GM23338 (cell line): ENCODE results near the gene SCAMP1. TPM values are rescaled to one million over a fixed set of nuclear protein-coding genes. Genes with fewer than 3 reads are reported as not detected.

Experiments
- ATAC-seq: fragments of 200-7000 bp; cut with Tn5 transposase; 3 replicates; pipeline ENCODE4 v1.9.1; 2020
- DNase-seq: peaks from one replicate; pipeline ENCODE4 v3.0.0-alpha.2; 2015; ENCODE audit warnings: low spot score
- H2AFZ ChIP-seq: fragments of 200-600 bp; sonication (generic); 2 replicates; pipeline ENCODE4 v1.8.0; 2016; ENCODE audit warnings: antibody characterized with exemption, mild to moderate bottlenecking, moderate library complexity
- H3F3A ChIP-seq: fragments of 200-600 bp; sonication (generic); replicated peaks from 2 replicates; pipeline ENCODE4 v1.8.0; 2017; ENCODE audit warnings: antibody characterized with exemption, mixed run types, low read depth
- H3K27ac ChIP-seq: fragments of 200-600 bp; sonication (generic); 2 replicates; pipeline ENCODE4 v1.6.1; 2016; ENCODE audit warnings: low read depth
- H3K27me3 ChIP-seq: fragments of 200-600 bp; sonication (generic); 2 replicates; pipeline ENCODE4 v1.8.0; 2016; ENCODE audit warnings: mild to moderate bottlenecking, mixed run types, moderate library complexity; ENCODE audit not compliant: insufficient read depth
- H3K36me3 ChIP-seq: fragments of 200-600 bp; sonication (generic); 2 replicates; pipeline ENCODE4 v1.8.0; 2016; ENCODE audit warnings: mild to moderate bottlenecking; ENCODE audit not compliant: insufficient read depth
- H3K4me1 ChIP-seq: fragments of 200-600 bp; sonication (generic); 2 replicates; pipeline ENCODE4 v1.8.0; 2016; ENCODE audit warnings: mild to moderate bottlenecking, moderate library complexity; ENCODE audit not compliant: insufficient read depth
- H3K4me2 ChIP-seq: fragments of 200-600 bp; sonication (generic); 2 replicates; pipeline ENCODE4 v1.7.1; 2017; ENCODE audit warnings: mixed run types
- H3K4me3 ChIP-seq: fragments of 200-600 bp; sonication (generic); 2 replicates; pipeline ENCODE4 v1.6.1; 2016; ENCODE audit warnings: mixed run types
- H3K79me2 ChIP-seq: fragments of 200-600 bp; sonication (generic); replicated peaks from 2 replicates; pipeline ENCODE4 v1.8.0; 2017; ENCODE audit warnings: mild to moderate bottlenecking; ENCODE audit not compliant: insufficient read depth
- H3K9me2 ChIP-seq: fragments of 200-600 bp; sonication (generic); 2 replicates; pipeline ENCODE4 v1.8.0; 2017; ENCODE audit not compliant: insufficient read depth
- H4K20me1 ChIP-seq: fragments of 200-600 bp; sonication (generic); replicated peaks from 2 replicates; pipeline ENCODE4 v1.8.0; 2017; ENCODE audit warnings: mild to moderate bottlenecking; ENCODE audit not compliant: insufficient read depth
- H3K27ac Mint-ChIP-seq: 2 replicates; pipeline ENCODE4 v1.8.0; 2020; ENCODE audit warnings: inconsistent platforms, mild to moderate bottlenecking, moderate library complexity, mixed read lengths
- H3K27me3 Mint-ChIP-seq: 3 replicates; pipeline ENCODE4 v1.8.0; 2022; ENCODE audit warnings: low read depth, mild to moderate bottlenecking, moderate library complexity, mixed read lengths, inconsistent platforms; ENCODE audit not compliant: insufficient read depth, poor library complexity
- H3K36me3 Mint-ChIP-seq: 3 replicates; pipeline ENCODE4 v1.8.0; 2021; ENCODE audit warnings: low read depth, mild to moderate bottlenecking, inconsistent platforms, moderate library complexity, mixed read lengths
- H3K4me1 Mint-ChIP-seq: 3 replicates; pipeline ENCODE4 v1.8.0; 2020; ENCODE audit warnings: mild to moderate bottlenecking, inconsistent platforms, mixed read lengths
- H3K4me3 Mint-ChIP-seq: 3 replicates; pipeline ENCODE4 v1.8.0; 2021; ENCODE audit warnings: moderate library complexity, mild to moderate bottlenecking, inconsistent platforms, mixed read lengths
- H3K9me3 Mint-ChIP-seq: 3 replicates; pipeline ENCODE4 v1.8.0; 2020; ENCODE audit warnings: moderate library complexity, mild to moderate bottlenecking, inconsistent platforms, mixed read lengths
- CREB1 ChIP-seq: fragments of 250-450 bp; sonication (Bioruptor Pico); IDR thresholded peaks from 2 replicates; pipeline ENCODE4 v1.5.0; 2020; ENCODE audit warnings: low read depth, mild to moderate bottlenecking, moderate library complexity
- EZH2 ChIP-seq: fragments of 200-600 bp; sonication (generic); IDR thresholded peaks from one replicate; pipeline ENCODE4 v1.8.0; 2017; ENCODE audit warnings: antibody characterized with exemption, mild to moderate bottlenecking, low read depth; ENCODE audit not compliant: unreplicated experiment
- EZH2phosphoT487 ChIP-seq: fragments of 200-600 bp; sonication (generic); IDR thresholded peaks from one replicate; pipeline ENCODE4 v1.8.1; 2018; ENCODE audit warnings: antibody characterized with exemption; ENCODE audit not compliant: unreplicated experiment
- NANOG ChIP-seq: IDR thresholded peaks from 2 replicates; pipeline ENCODE4 v1.6.1; 2016; ENCODE audit warnings: antibody characterized with exemption, borderline replicate concordance
- POLR2AphosphoS5 ChIP-seq: IDR thresholded peaks from 2 replicates; pipeline ENCODE4 v1.6.1; 2016; ENCODE audit warnings: antibody characterized with exemption, low read depth
- STAT1 ChIP-seq: IDR thresholded peaks from one replicate; pipeline ENCODE4 v1.6.1; 2016; ENCODE audit warnings: antibody characterized with exemption; ENCODE audit not compliant: unreplicated experiment
- ZNF114 ChIP-seq: fragments of 250-450 bp; sonication (Bioruptor Pico); IDR thresholded peaks from 2 replicates; pipeline ENCODE4 v1.5.0; 2020; ENCODE audit warnings: mild to moderate bottlenecking, moderate library complexity
- ZNF331 ChIP-seq: fragments of 250-450 bp; sonication (Bioruptor Pico); IDR thresholded peaks from 2 replicates; pipeline ENCODE4 v1.5.0; 2020; ENCODE audit warnings: low read depth, mild to moderate bottlenecking, moderate library complexity
- polyA plus RNA-seq: library from polyadenylated mRNA; unstranded; fragments of >200 nt; fragmentation: Nextera tagmentation; extraction: Ambion mirVana; gene quantifications from 2 replicates; pipeline ENCODE4 v1.2.1, GENCODE V29; 2016
- total RNA-seq: library from RNA; depleted of rRNA; stranded (reverse); fragments of >200 nt; shearing (Covaris generic); gene quantifications from 2 replicates; pipeline ENCODE4 v1.2.3, GENCODE V29; 2014
- TF ChIP-seq, protein P1 (sequence below), 2 experiments: fragments of 200-600 bp in 1 of 2; sonication (generic) in 1 of 2; conservative IDR thresholded peaks; 2 replicates each; pipeline versions ENCODE4 v1.5.1 to v1.6.1; 2016 to 2017; ENCODE audit warnings: antibody characterized with exemption in 2 of 2, low read depth in 2 of 2, mild to moderate bottlenecking in 2 of 2, moderate library complexity in 1 of 2
- TF ChIP-seq, protein P2 (sequence below): fragments of 250-450 bp; sonication (Bioruptor Pico); IDR thresholded peaks from 2 replicates; pipeline ENCODE4 v1.5.0; 2020; ENCODE audit warnings: mild to moderate bottlenecking, moderate library complexity

Gene SCAMP1
- total and polyA plus RNA-seq, 2 experiments from 2014 or later, result 26.8 to 53.9 TPM

DNA sequence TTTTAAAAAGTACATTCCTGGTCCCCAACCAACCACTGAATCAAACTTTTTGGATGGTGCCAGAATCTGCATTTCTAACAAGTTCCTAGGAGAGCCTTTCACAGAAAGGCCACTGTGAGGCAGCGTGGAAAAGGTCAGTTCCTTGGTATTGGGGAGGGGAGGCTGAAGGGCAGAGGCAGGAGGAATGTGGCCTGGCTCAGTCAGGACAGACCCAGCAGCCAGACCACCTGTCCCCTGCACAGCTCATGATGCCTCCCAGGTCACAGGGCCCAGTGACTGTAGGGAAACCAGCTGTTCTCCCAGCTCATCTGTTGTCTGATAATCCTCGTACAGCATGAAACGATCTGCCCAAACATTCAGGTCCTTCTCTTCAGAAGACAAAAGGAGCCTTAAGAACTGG lies 155.3 kb downstream of the SCAMP1 start:
- H3K4me3 ChIP-seq, result no peak overlapping the region
- no peak for TF ChIP-seq ZNF114
- TF ChIP-seq, protein P1, sequence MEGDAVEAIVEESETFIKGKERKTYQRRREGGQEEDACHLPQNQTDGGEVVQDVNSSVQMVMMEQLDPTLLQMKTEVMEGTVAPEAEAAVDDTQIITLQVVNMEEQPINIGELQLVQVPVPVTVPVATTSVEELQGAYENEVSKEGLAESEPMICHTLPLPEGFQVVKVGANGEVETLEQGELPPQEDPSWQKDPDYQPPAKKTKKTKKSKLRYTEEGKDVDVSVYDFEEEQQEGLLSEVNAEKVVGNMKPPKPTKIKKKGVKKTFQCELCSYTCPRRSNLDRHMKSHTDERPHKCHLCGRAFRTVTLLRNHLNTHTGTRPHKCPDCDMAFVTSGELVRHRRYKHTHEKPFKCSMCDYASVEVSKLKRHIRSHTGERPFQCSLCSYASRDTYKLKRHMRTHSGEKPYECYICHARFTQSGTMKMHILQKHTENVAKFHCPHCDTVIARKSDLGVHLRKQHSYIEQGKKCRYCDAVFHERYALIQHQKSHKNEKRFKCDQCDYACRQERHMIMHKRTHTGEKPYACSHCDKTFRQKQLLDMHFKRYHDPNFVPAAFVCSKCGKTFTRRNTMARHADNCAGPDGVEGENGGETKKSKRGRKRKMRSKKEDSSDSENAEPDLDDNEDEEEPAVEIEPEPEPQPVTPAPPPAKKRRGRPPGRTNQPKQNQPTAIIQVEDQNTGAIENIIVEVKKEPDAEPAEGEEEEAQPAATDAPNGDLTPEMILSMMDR (conservative IDR thresholded peaks at IDR 0.05; ENCODE audit: low read depth in 2 of 2), result peak in 1 of 2 experiments; percentile 53; a peak in 2 of 4 replicates
- no peaks in the 10 kb centered on the region for H3K27me3 ChIP-seq
- H3K4me3 Mint-ChIP-seq, result no peak overlapping the region
- peaks cover 4% of the 10 kb centered on the region for H3K27me3 Mint-ChIP-seq
- no peak overlapping the region for H2AFZ ChIP-seq
- H3K4me1 ChIP-seq, result no peaks in the 10 kb centered on the region; the same call in 1 of the 2 replicates
- no peak overlapping the region for H3K27ac Mint-ChIP-seq
- H3K9me2 ChIP-seq, result no peaks in the 10 kb centered on the region
- DNase-seq, result peak; percentile 59
- peaks cover 26% of the 10 kb centered on the region; the same call in 1 of the 2 replicates for H3K79me2 ChIP-seq
- H4K20me1 ChIP-seq, result peaks cover 8% of the 10 kb centered on the region
- H3F3A ChIP-seq, result no peaks in the 10 kb centered on the region
- no peak overlapping the region for H3K27ac ChIP-seq
- peak; percentile 58 for ATAC-seq
- H3K9me3 Mint-ChIP-seq, result no peaks in the 10 kb centered on the region
- peaks cover 5% of the 10 kb centered on the region for H3K36me3 Mint-ChIP-seq
- no peak overlapping the region for H3K4me2 ChIP-seq
- no peaks in the 10 kb centered on the region for H3K36me3 ChIP-seq
- peaks cover 26% of the 10 kb centered on the region for H3K4me1 Mint-ChIP-seq

- H3F3A ChIP-seq, result no peaks in the 10 kb centered on the region
- H3K4me2 ChIP-seq, result no peak overlapping the region
- H3K9me2 ChIP-seq, result no peaks in the 10 kb centered on the region
- H3K4me3 ChIP-seq, result no peak overlapping the region
- H3K79me2 ChIP-seq, result peaks cover 34% of the 10 kb centered on the region
- no peaks in the 10 kb centered on the region; the same call in 1 of the 2 replicates for H3K4me1 ChIP-seq
- Mint-ChIP-seq H3K9me3 (no peaks in the 10 kb centered on the region), H3K27me3 (no peaks in the 10 kb centered on the region), H3K27ac (no peak overlapping the region; the same call in 1 of the 2 replicates), H3K4me3 (no peak overlapping the region), H3K36me3 (peaks cover 5% of the 10 kb centered on the region), H3K4me1 (peaks cover 21% of the 10 kb centered on the region)
- no peaks in the 10 kb centered on the region for H3K36me3 ChIP-seq
- no peak overlapping the region for H3K27ac ChIP-seq
- H3K27me3 ChIP-seq, result no peaks in the 10 kb centered on the region
- H2AFZ ChIP-seq, result no peak overlapping the region
- ATAC-seq (peak; percentile 77), DNase-seq (peak; percentile 44)
- H4K20me1 ChIP-seq, result peaks cover 9% of the 10 kb centered on the region
- TF ChIP-seq, protein P1 (conservative IDR thresholded peaks at IDR 0.05; ENCODE audit: low read depth in 2 of 2), result no peak
- TF ChIP-seq ZNF331 (CRISPR knock-in tag) (no peak), EZH2 (no peak), STAT1 (no peak), EZH2phosphoT487 (no peak), CREB1 (CRISPR knock-in tag) (no peak), NANOG (no peak), POLR2AphosphoS5 (no peak), ZNF114 (no peak)
- TF ChIP-seq, protein P2, sequence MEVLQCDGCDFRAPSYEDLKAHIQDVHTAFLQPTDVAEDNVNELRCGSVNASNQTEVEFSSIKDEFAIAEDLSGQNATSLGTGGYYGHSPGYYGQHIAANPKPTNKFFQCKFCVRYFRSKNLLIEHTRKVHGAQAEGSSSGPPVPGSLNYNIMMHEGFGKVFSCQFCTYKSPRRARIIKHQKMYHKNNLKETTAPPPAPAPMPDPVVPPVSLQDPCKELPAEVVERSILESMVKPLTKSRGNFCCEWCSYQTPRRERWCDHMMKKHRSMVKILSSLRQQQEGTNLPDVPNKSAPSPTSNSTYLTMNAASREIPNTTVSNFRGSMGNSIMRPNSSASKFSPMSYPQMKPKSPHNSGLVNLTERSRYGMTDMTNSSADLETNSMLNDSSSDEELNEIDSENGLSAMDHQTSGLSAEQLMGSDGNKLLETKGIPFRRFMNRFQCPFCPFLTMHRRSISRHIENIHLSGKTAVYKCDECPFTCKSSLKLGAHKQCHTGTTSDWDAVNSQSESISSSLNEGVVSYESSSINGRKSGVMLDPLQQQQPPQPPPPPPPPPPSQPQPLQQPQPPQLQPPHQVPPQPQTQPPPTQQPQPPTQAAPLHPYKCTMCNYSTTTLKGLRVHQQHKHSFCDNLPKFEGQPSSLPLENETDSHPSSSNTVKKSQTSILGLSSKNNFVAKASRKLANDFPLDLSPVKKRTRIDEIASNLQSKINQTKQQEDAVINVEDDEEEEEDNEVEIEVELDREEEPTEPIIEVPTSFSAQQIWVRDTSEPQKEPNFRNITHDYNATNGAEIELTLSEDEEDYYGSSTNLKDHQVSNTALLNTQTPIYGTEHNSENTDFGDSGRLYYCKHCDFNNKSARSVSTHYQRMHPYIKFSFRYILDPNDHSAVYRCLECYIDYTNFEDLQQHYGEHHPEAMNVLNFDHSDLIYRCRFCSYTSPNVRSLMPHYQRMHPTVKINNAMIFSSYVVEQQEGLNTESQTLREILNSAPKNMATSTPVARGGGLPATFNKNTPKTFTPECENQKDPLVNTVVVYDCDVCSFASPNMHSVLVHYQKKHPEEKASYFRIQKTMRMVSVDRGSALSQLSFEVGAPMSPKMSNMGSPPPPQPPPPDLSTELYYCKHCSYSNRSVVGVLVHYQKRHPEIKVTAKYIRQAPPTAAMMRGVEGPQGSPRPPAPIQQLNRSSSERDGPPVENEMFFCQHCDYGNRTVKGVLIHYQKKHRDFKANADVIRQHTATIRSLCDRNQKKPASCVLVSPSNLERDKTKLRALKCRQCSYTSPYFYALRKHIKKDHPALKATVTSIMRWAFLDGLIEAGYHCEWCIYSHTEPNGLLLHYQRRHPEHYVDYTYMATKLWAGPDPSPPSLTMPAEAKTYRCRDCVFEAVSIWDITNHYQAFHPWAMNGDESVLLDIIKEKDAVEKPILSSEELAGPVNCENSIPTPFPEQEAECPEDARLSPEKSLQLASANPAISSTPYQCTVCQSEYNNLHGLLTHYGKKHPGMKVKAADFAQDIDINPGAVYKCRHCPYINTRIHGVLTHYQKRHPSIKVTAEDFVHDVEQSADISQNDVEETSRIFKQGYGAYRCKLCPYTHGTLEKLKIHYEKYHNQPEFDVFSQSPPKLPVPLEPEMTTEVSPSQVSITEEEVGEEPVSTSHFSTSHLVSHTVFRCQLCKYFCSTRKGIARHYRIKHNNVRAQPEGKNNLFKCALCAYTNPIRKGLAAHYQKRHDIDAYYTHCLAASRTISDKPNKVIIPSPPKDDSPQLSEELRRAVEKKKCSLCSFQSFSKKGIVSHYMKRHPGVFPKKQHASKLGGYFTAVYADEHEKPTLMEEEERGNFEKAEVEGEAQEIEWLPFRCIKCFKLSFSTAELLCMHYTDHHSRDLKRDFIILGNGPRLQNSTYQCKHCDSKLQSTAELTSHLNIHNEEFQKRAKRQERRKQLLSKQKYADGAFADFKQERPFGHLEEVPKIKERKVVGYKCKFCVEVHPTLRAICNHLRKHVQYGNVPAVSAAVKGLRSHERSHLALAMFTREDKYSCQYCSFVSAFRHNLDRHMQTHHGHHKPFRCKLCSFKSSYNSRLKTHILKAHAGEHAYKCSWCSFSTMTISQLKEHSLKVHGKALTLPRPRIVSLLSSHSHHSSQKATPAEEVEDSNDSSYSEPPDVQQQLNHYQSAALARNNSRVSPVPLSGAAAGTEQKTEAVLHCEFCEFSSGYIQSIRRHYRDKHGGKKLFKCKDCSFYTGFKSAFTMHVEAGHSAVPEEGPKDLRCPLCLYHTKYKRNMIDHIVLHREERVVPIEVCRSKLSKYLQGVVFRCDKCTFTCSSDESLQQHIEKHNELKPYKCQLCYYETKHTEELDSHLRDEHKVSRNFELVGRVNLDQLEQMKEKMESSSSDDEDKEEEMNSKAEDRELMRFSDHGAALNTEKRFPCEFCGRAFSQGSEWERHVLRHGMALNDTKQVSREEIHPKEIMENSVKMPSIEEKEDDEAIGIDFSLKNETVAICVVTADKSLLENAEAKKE (CRISPR knock-in tag), result no peak
These were observed 158.2 kb downstream of the SCAMP1 start for GRCh38 chr5:78518365-78519197.
